Right lobe of liver (tissue), 4 donors: Measurements from ENCODE around the gene SOHLH2.

ENCODE experiments used
- CTCF ChIP-seq, 4 donors: fragments of 200-600 bp in 3 of 4; fragments of 450-650 bp in 1 of 4; IDR thresholded peaks; one replicate each; pipeline versions ENCODE4 v1.5.1 to v1.8.0; 2016 to 2022; ENCODE audit warnings: antibody characterized with exemption in 4 of 4, mild to moderate bottlenecking in 2 of 4
- POLR2A ChIP-seq: fragments of 450-650 bp; IDR thresholded peaks from one replicate; pipeline ENCODE4 v1.6.1; 2017; ENCODE audit warnings: antibody characterized with exemption, mild to moderate bottlenecking
- donor health status: DM: no; HTN: no; CAD: no.
- donor health status: DM: no; HTN: no; CAD: no.
- donor health status: DM: no; HTN: yes; CAD: no.

- TF ChIP-seq CTCF (IDR thresholded peaks at IDR 0.05), result no peak
- TF ChIP-seq POLR2A, result no peak
Observed at GRCh38 chr13:36131222-36131930, 83.0 kb downstream of the SOHLH2 start, which contains the start of gene DCLK1.
